Measurements from ENCODE around the gene PCSK2.

PCSK2 gene

DNA sequence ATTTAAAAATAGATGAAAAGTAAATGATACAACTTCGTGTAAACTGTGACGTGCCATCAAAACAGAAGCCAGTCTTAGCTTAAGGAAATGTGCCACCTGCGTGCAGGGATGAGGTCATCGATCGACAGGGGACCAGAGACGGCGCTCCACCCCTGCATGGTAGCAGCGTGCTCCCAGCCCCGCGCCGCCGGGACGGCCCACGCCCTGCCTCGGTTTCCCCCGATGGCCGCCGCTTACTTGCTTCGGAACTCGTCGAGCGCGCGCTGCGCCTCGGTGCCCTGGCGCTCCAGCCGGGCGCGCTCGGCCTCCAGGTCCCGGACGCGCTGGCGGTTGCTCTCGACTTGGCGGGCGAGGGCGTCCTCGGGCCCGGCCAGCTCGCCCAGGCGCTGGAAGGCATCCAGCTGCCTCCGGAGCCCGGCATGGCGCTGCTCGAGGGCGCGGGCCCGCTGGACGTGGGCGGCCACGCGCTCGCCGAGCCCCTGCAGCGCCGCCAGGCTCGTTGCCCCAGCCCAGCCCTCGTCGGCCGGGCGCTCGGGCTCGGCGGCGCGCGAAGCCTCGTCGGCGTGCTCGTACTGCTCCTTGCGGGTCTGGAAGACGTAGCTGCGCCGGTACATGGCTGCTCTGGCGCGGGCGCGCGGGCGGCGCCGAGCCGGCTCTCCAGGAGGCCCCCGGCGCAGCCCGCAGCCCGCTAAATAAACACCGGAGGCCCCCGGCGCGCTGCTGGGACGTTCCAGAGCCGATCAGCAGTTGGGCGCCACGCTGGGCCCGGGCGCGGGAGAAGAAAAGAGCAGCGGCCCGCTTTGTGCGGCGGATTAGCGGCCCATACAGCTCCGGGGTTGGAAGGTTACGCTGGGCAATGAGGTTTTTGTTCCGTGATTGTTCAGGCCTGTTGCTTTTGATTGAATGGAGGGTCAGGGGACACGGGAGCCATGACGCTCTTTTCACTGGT, 304.1 kb downstream of the PCSK2 start, which contains the start of gene BFSP1:
Gene BFSP1 (minus strand): TSS at position 664 of the 949 bp plus-strand sequence. CDS start 50 bp downstream, at position 614.
- peak within 1 kb of the TSS; percentile 59 for H3K27ac ChIP-seq (ENCODE audit: low read depth, low read length, severe bottlenecking)
- H3K36me3 ChIP-seq (ENCODE audit: control insufficient read depth, insufficient read depth, low read length), result no peaks in the 10 kb centered on the region
- WGBS, 2 experiments (ENCODE audit: insufficient coverage in 2 of 2), result 1% methylated on average over 99 to 110 of the region's 111 CpGs
- peaks cover 5% of the 10 kb centered on the region for H3K4me1 ChIP-seq (ENCODE audit: control insufficient read depth, insufficient read depth, low read length, poor library complexity, severe bottlenecking)
- peak within 1 kb of the TSS; percentile 52 for H3K4me3 ChIP-seq (ENCODE audit: extremely low read depth, insufficient read depth, low read length, poor library complexity, severe bottlenecking)
- H3K9me3 ChIP-seq (ENCODE audit: control insufficient read depth, low read length), result no peaks in the 10 kb centered on the region

- H3K27ac ChIP-seq (ENCODE audit: low read depth, low read length, severe bottlenecking), result peak overlapping the region; percentile 59
- 14 to 58% methylated on average over 1 to 3 of the region's 5 CpGs for WGBS, 2 experiments (ENCODE audit: insufficient coverage in 2 of 2)
- no peaks in the 10 kb centered on the region for H3K36me3 ChIP-seq (ENCODE audit: control insufficient read depth, insufficient read depth, low read length)
- peaks cover 7% of the 10 kb centered on the region for H3K4me1 ChIP-seq (ENCODE audit: control insufficient read depth, insufficient read depth, low read length, poor library complexity, severe bottlenecking)
- H3K4me3 ChIP-seq (ENCODE audit: extremely low read depth, insufficient read depth, low read length, poor library complexity, severe bottlenecking), result peak overlapping the region; percentile 52
- H3K9me3 ChIP-seq (ENCODE audit: control insufficient read depth, low read length), result no peaks in the 10 kb centered on the region
These were observed 304.8 kb downstream of the PCSK2 start for GRCh38 chr20:17531665-17532025.

DNA sequence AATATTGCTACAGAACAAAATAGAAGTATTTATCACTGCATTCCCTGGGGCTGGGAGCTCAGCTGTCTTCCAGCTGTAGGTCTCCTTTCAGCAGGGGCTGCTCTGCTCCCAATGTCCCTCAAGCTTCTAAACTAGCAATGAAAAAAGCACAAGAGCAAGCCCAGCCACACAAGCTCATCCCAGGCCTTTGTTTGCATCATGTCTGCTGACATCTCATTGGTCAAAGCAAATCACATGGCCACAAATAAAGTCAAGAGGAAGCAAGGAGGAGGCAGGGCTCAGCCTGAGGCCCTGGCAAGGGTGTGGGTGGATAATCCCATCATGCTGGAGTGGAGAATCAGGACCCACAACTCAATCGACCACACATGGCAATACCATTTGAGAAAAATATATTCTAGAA, 306.6 kb downstream of the PCSK2 start:
- Histone ChIP-seq H3K9me3 (ENCODE audit: control insufficient read depth, low read length) (no peaks in the 10 kb centered on the region), H3K36me3 (ENCODE audit: control insufficient read depth, insufficient read depth, low read length) (no peaks in the 10 kb centered on the region), H3K4me3 (ENCODE audit: extremely low read depth, insufficient read depth, low read length, poor library complexity, severe bottlenecking) (no peak overlapping the region), H3K4me1 (ENCODE audit: control insufficient read depth, insufficient read depth, low read length, poor library complexity, severe bottlenecking) (peaks cover 9% of the 10 kb centered on the region), H3K27ac (ENCODE audit: low read depth, low read length, severe bottlenecking) (no peak overlapping the region)
- no CpG with 5 or more reads among the region's 1 CpG for WGBS, 2 experiments (ENCODE audit: insufficient coverage in 2 of 2)

- no peak overlapping the region for H3K27ac ChIP-seq (ENCODE audit: low read depth, low read length, severe bottlenecking)
- H3K36me3 ChIP-seq (ENCODE audit: control insufficient read depth, insufficient read depth, low read length), result no peaks in the 10 kb centered on the region
- H3K9me3 ChIP-seq (ENCODE audit: control insufficient read depth, low read length), result no peaks in the 10 kb centered on the region
- no peak overlapping the region for H3K4me3 ChIP-seq (ENCODE audit: extremely low read depth, insufficient read depth, low read length, poor library complexity, severe bottlenecking)
- 87 to 92% methylated on average over 2 to 3 of the region's 3 CpGs for WGBS, 2 experiments (ENCODE audit: insufficient coverage in 2 of 2)
- H3K4me1 ChIP-seq (ENCODE audit: control insufficient read depth, insufficient read depth, low read length, poor library complexity, severe bottlenecking), result peaks cover 9% of the 10 kb centered on the region
These were observed 307.2 kb downstream of the PCSK2 start for GRCh38 chr20:17534077-17534476.
